Osteocyte (in vitro differentiated cells): ENCODE data around the gene SLC12A4. TPM values are rescaled to one million over a fixed set of nuclear protein-coding genes. Genes with fewer than 3 reads are reported as not detected.
"Not testable (repeated sequence)": the region's sequence is repeated elsewhere in the genome, so short reads cannot be mapped to it uniquely, and the experiment has no call there.

Source experiments
- DNase-seq: peaks from one replicate; pipeline ENCODE4 v3.0.0; 2021; ENCODE audit warnings: mixed read lengths; ENCODE audit not compliant: unreplicated experiment; ENCODE audit errors: extremely low spot score
- H3K27ac Mint-ChIP-seq: one replicate; pipeline ENCODE4 v1.8.0; 2021; ENCODE audit warnings: mild to moderate bottlenecking, mixed read lengths; ENCODE audit not compliant: unreplicated experiment
- H3K27me3 Mint-ChIP-seq: one replicate; pipeline ENCODE4 v1.8.0; 2021; ENCODE audit warnings: mixed read lengths; ENCODE audit not compliant: unreplicated experiment
- H3K36me3 Mint-ChIP-seq: one replicate; pipeline ENCODE4 v1.8.0; 2021; ENCODE audit warnings: mixed read lengths; ENCODE audit not compliant: unreplicated experiment
- H3K4me1 Mint-ChIP-seq: one replicate; pipeline ENCODE4 v1.8.0; 2021; ENCODE audit warnings: mixed read lengths; ENCODE audit not compliant: unreplicated experiment
- H3K4me3 Mint-ChIP-seq: one replicate; pipeline ENCODE4 v1.8.0; 2021; ENCODE audit warnings: mild to moderate bottlenecking, moderate library complexity, mixed read lengths; ENCODE audit not compliant: unreplicated experiment
- H3K9me3 Mint-ChIP-seq: one replicate; pipeline ENCODE4 v1.8.0; 2021; ENCODE audit warnings: mixed read lengths; ENCODE audit not compliant: unreplicated experiment
- CTCF ChIP-seq: fragments of 200-600 bp; sonication (generic); IDR thresholded peaks from 2 replicates; pipeline ENCODE4 v1.5.0; 2021; ENCODE audit warnings: antibody characterized with exemption, mild to moderate bottlenecking, moderate library complexity
- total RNA-seq: library from RNA; stranded (reverse); gene quantifications from 2 replicates; pipeline ENCODE4 v1.2.1, GENCODE V29; 2021

SLC12A4 gene
- total RNA-seq, 1 donor from 2014 or later: 90.7 TPM

GRCh38 chr16:67976205-67976604 is 7.8 kb upstream of the SLC12A4 start:
- no peak for DNase-seq
- H3K4me1 Mint-ChIP-seq: peaks cover 1% of the 10 kb centered on the region
- no peak overlapping the region for H3K4me3 Mint-ChIP-seq
- no peaks in the 10 kb centered on the region for H3K36me3 Mint-ChIP-seq
- H3K27me3 Mint-ChIP-seq: peaks cover 13% of the 10 kb centered on the region
- H3K27ac Mint-ChIP-seq: no peak overlapping the region
- H3K9me3 Mint-ChIP-seq: no peaks in the 10 kb centered on the region
- no peak for TF ChIP-seq CTCF

GRCh38 chr16:67975321-67976105 is 7.1 kb upstream of the SLC12A4 start:
- Mint-ChIP-seq H3K4me3 (no peak overlapping the region), H3K4me1 (peaks cover 1% of the 10 kb centered on the region), H3K27ac (no peak overlapping the region), H3K9me3 (no peaks in the 10 kb centered on the region), H3K36me3 (no peaks in the 10 kb centered on the region), H3K27me3 (peaks cover 13% of the 10 kb centered on the region)
- DNase-seq: no peak
- no peak for TF ChIP-seq CTCF

- not testable (repeated sequence) for H3K4me1 Mint-ChIP-seq, H3K27me3 Mint-ChIP-seq, H3K4me3 Mint-ChIP-seq, H3K9me3 Mint-ChIP-seq, H3K36me3 Mint-ChIP-seq, DNase-seq, H3K27ac Mint-ChIP-seq
These were observed 3.8 kb upstream of the SLC12A4 start for GRCh38 chr16:67972285-67972684.

GRCh38 chr16:67971111-67971510 is 2.7 kb upstream of the SLC12A4 start:
- Mint-ChIP-seq H3K9me3 (no peaks in the 10 kb centered on the region), H3K27me3 (peaks cover under 1% of the 10 kb centered on the region), H3K4me1 (peaks cover 17% of the 10 kb centered on the region), H3K27ac (no peak overlapping the region), H3K4me3 (no peak overlapping the region), H3K36me3 (no peaks in the 10 kb centered on the region)
- no peak for DNase-seq
- TF ChIP-seq CTCF: no peak

GRCh38 chr16:67969254-67970039 is 1.0 kb upstream of the SLC12A4 start:
- Mint-ChIP-seq H3K27me3 (no peaks in the 10 kb centered on the region), H3K27ac (peak overlapping the region; percentile 65)
- no peak for DNase-seq

More at GRCh38 chr16:67969254-67970039, 1.0 kb upstream of the SLC12A4 start:
- H3K36me3 Mint-ChIP-seq: peaks cover 2% of the 10 kb centered on the region
- H3K4me1 Mint-ChIP-seq: peaks cover 31% of the 10 kb centered on the region
- TF ChIP-seq CTCF: no peak
- no peaks in the 10 kb centered on the region for H3K9me3 Mint-ChIP-seq
- peak overlapping the region; percentile 96 for H3K4me3 Mint-ChIP-seq
